Ishikawa (cell line): ENCODE results near the gene RIPK1.

Experiments
- CEBPB ChIP-seq: IDR thresholded peaks from 2 replicates; pipeline ENCODE4 v1.6.1; 2012
- CREB1 ChIP-seq: IDR thresholded peaks from 2 replicates; pipeline ENCODE4 v1.6.1; 2012; ENCODE audit warnings: low read depth
- EGR1 ChIP-seq: IDR thresholded peaks from 2 replicates; pipeline ENCODE4 v1.6.1; 2012
- EP300 ChIP-seq: IDR thresholded peaks from 2 replicates; pipeline ENCODE4 v1.6.1; 2012; ENCODE audit warnings: borderline replicate concordance
- FOXM1 ChIP-seq: IDR thresholded peaks from 2 replicates; pipeline ENCODE4 v1.6.1; 2012; ENCODE audit warnings: low read depth, borderline replicate concordance
- MAX ChIP-seq: IDR thresholded peaks from 2 replicates; pipeline ENCODE4 v1.6.1; 2012
- NFIC ChIP-seq: IDR thresholded peaks from 2 replicates; pipeline ENCODE4 v1.6.1; 2012
- RAD21 ChIP-seq: IDR thresholded peaks from 2 replicates; pipeline ENCODE4 v1.6.1; 2012; ENCODE audit warnings: low read depth
- REST ChIP-seq: IDR thresholded peaks from 2 replicates; pipeline ENCODE4 v1.6.1; 2012; ENCODE audit warnings: low read depth, mild to moderate bottlenecking
- TAF1 ChIP-seq: IDR thresholded peaks from 2 replicates; pipeline ENCODE4 v1.6.1; 2012; ENCODE audit warnings: low read depth, mild to moderate bottlenecking
- TCF12 ChIP-seq: IDR thresholded peaks from 2 replicates; pipeline ENCODE4 v1.6.1; 2012; ENCODE audit warnings: low read depth
- TEAD4 ChIP-seq: IDR thresholded peaks from 2 replicates; pipeline ENCODE4 v1.6.1; 2012
- USF1 ChIP-seq: IDR thresholded peaks from 2 replicates; pipeline ENCODE4 v1.6.1; 2012
- YY1 ChIP-seq: IDR thresholded peaks from 2 replicates; pipeline ENCODE4 v1.6.1; 2012; ENCODE audit warnings: low read depth
- ZBTB7A ChIP-seq: IDR thresholded peaks from 2 replicates; pipeline ENCODE4 v1.6.1; 2012; ENCODE audit warnings: low read depth

Gene RIPK1

GRCh38 chr6:3117912-3118352, 49.6 kb downstream of the RIPK1 start:
- 0 out of 2 replicates have a peak, but pooled peaks have one; percentile 3 for TF ChIP-seq MAX
- TF ChIP-seq CREB1: no peak

GRCh38 chr6:3118353-3119039, 50.2 kb downstream of the RIPK1 start, which contains the start of gene BPHL:
BPHL (plus strand) TSS chr6:3118711; CDS start chr6:3118741, 30 bp downstream.
- TF ChIP-seq TCF12: no peak
- no peak for TF ChIP-seq FOXM1
- no peak for TF ChIP-seq NFIC
- TF ChIP-seq CEBPB: no peak
- no peak for TF ChIP-seq EP300
- TF ChIP-seq EGR1: peak; percentile 98
- no peak for TF ChIP-seq REST
- peak; percentile 20; the same call in 1 of the 2 replicates for TF ChIP-seq MAX
- TF ChIP-seq TEAD4: 0 out of 2 replicates have a peak, but pooled peaks have one; percentile 20
- peak; percentile 39; the same call in 1 of the 2 replicates for TF ChIP-seq TAF1
- TF ChIP-seq YY1: peak; percentile 78
- peak; percentile 78; the same call in 1 of the 2 replicates for TF ChIP-seq ZBTB7A
- TF ChIP-seq USF1: no peak

- no peak for TF ChIP-seq TEAD4
- no peak for TF ChIP-seq CEBPB
- TF ChIP-seq REST: no peak
- no peak for TF ChIP-seq EGR1
- no peak for TF ChIP-seq RAD21
- TF ChIP-seq NFIC: no peak
- TF ChIP-seq MAX: no peak; the same call in 1 of the 2 replicates
- TF ChIP-seq CREB1: no peak
- no peak for TF ChIP-seq YY1
- TF ChIP-seq EP300: no peak
- TF ChIP-seq FOXM1: no peak
- TF ChIP-seq TAF1: no peak
- no peak for TF ChIP-seq USF1
- no peak for TF ChIP-seq TCF12
- TF ChIP-seq ZBTB7A: no peak
Observed at GRCh38 chr6:3119040-3119723, 50.9 kb downstream of the RIPK1 start.

GRCh38 chr6:3120765-3121089, 52.4 kb downstream of the RIPK1 start:
- TF ChIP-seq EGR1 (no peak), RAD21 (no peak), ZBTB7A (no peak), TAF1 (no peak), EP300 (no peak), TCF12 (no peak), USF1 (no peak), CEBPB (no peak), MAX (no peak), REST (no peak), NFIC (no peak)
